Activated CD4-positive, CD25-positive, alpha-beta regulatory T cell treated with anti-CD3 and anti-CD28 coated beads, Interleukin-2, amount 50 U/mL, for 72 hours (primary cell): ENCODE data around the gene URB2.
"Not testable (repeated sequence)": the region's sequence is repeated elsewhere in the genome, so short reads cannot be mapped to it uniquely, and the experiment has no call there.

Source experiments
- DNase-seq: peaks from one replicate; pipeline ENCODE4 v3.0.0; 2021

The URB2 gene

DNA sequence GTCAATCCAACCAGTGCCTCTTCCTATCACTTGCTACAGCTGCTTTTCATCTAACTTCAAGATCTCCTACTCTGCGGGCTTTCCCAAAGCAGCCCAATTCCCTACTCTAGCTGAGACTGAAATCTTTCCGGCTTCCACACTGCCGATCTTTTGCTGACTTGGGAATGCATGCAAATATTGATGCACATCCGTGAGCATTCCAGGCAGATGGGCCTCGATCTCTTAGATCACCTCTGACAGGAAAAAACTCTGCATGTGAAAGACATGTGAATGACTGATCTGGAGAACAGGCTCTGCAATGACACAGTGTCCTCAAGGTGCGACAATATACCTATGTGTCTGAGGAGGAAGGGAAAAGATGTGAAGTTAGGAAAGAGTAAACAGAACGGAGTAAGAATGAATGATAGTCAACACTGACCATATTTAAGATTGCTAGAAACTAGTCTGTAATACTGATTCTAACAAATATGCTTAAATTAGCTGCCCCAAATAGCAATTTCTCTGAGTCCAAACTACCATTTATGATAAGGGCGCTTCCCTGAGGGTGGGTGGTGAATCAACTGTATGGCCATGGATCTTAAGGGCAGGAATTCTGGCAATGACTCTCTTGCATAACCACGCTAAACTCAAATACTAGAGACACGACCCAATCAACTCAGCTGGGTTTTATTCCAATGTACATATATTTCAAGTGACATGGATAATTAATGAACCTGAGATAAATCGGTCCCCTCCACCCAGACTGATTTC lies 8.5 kb upstream of the URB2 start:
- no peak for DNase-seq

GRCh38 chr1:229619002-229619401 lies 7.0 kb upstream of the URB2 start:
- no peak for DNase-seq

GRCh38 chr1:229619614-229620013 lies 6.4 kb upstream of the URB2 start:
- no peak for DNase-seq

DNA sequence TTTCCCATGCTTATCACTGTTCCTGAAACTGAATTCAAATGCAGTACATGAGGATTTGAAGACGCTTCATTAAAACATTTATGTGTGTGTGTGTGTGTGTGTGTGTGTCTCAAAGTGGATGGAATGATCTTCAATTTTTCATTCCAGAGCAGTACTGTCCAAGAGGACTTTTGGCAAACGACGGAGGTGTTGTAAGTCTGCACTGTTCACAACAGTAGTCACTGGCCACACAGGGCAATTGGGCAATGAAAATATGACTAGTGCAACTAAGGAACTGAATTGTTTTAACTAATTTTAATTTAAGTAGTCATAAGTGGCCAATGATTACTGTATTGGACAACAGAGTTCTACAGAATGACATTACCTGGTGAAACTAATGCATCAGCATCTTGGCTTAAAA lies 5.2 kb upstream of the URB2 start:
- DNase-seq = no peak

GRCh38 chr1:229621663-229622062 lies 4.4 kb upstream of the URB2 start:
- no peak for DNase-seq

- DNase-seq = not testable (repeated sequence)
Observed at GRCh38 chr1:229622641-229623120, 3.4 kb upstream of the URB2 start.

GRCh38 chr1:229623225-229623624 lies 2.8 kb upstream of the URB2 start:
- DNase-seq = no peak

- no peak for DNase-seq
Observed at GRCh38 chr1:229623838-229624237, 2.2 kb upstream of the URB2 start.

DNA sequence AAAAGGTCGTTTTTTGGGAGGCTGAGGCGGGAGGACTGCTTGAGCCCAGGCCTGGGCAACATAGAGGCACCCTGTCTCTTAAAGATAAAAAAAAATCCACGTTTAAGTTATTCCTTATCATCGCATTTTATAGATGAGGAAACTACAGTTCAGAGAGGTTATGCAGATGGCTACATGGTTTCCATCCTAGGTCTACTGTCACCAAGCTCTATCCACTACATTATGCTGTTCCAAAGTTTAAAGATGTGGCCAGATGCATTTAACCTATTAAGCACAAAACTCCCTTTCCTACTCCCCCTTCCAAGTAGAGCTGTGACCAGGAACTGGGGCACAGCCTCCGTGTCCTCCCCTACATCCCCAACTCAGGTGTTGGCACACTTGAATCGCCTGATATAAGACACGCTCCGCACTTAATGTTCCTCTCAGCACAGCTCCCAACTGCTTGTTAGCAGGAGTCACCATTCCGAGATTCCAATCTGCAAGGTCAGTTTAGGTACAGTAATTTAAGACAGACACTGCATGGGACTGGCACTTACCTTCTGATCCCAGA lies 1.5 kb upstream of the URB2 start:
- no peak for DNase-seq

DNA sequence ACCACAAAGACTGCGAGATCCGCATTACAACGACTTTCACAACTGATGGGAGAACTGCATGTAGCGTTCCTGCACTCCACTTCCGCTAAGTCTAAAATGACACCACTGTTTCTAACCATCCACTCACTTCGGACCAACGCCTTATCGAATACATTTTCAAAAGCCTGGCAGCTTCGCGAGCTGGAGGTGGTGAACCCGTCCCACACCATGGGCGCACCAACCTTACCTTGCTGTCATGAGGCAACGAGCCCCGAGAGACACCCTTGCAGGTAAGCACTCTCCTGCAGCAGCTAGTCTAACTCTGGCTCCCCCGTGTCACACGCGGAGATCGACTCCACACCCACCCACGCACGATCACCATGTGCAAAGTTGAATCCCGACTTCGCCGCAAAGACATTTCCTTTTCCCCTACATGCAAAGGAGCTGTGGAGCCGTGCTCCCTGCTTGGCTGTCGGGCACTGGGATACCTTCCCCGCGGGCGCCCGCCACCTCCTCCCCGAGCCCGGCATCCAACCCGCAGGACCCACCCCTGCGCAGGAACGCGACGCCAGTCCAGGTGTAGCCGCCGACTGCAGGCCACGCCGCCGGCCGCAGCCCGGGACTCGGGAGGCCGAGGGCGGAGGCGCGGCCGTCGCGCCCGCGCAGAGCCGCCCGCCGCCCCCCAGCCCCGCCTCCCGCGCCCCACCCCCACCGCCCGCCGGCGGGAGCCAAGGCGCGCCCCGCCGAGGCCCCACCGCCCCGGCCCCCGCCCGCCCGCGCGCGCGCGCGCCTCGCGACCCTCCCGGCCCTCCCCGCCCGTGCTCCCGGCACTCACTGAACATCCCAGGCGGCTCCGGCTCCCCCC lies 754 bp upstream of the URB2 start:
- peak; percentile 63 for DNase-seq

DNA sequence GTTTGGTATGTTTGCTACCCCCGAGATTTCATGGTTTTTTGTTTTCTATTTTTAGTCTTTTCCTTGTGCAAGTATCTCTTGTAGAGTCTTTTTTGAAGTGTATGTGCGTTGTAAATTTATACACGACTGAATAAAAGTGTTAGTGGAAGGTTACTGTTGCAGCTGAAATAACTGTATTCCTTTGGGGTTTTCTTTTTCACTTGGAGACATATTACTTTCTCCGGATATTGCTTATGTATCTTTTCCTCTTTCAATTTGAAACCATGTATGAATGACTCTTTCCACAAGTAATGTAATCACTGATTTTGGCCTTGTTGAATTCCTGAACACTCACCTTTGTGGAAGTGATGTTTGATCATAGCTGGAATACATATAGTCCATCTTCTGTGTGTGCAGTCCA lies 956 bp downstream of the URB2 start:
- DNase-seq = no peak

DNA sequence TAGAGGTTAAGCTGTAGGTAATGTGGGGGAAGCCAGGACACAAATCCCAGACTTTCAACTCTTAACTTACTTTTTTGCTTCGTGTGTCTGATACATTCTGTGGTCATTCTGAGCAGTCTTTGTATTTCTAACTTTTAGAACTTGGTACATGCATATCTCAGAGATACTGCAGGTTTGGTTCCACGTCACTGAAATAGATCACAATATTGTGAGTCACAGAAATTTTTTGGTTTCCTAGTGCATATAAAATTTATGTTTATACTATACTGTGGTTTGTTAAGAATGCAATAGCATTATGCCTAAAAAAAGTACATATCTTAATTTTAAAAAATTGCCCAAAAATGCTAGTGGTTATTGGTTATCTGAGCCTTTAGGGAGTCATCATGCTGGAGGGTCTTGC lies 3.2 kb downstream of the URB2 start:
- no peak for DNase-seq

DNA sequence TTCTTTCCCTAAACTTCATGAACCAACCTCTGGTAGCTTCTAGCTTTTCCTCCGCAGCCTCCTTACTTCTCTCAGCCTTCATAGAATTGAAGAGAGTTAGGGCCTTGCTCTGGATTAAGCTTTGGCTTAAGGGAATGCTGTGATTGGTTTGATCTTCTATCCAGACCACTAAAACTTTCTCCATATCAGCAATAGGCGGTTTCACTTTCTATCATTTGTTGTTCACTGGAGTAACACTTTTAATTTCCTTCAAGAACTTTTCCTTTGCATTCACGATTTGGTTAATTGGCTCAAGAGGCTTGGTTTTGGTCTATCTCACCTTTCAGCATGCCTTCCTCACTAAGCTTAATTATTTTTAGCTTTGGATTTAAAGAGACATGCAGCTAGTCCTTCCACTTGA lies 5.1 kb downstream of the URB2 start:
- no peak for DNase-seq

GRCh38 chr1:229631966-229632365 lies 5.9 kb downstream of the URB2 start:
- DNase-seq = no peak

DNA sequence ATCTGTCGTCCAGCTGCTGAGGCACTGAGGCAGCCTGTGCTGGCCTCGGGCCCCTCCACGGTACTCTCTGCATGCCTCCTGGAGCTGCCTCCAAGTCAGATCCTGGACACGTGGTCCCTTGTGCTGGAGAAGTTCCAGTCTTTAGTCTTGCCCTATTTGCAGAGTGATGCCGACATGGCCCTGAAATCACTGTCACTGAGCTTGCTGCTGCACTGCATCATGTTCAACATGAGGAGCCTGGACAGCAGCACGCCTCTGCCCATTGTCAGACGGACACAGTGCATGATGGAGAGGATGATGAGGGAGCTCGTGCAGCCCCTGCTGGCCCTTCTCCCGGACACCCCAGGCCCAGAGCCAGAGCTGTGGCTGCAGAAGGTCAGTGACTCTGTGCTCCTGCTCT lies 10.0 kb downstream of the URB2 start:
- DNase-seq = no peak

DNA sequence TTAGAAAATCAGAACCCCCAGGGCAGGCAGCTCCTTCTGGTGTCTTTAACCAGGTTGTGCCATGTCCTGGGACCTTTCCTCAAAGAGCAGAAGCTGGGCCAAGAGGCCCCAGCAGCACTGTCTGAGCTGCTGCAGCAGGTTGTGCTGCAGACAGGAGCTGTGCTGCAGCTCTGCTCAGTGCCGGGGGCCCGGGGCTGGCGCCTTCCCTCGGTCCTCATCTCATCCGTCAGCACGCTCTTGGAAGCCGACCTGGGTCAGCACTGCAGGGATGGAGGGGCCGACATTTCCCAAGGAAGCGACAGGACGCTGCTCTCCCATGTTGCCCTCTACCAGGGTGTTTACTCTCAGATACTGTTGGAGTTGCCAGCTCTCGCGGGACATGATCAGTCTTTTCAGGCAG lies 11.7 kb downstream of the URB2 start:
- no peak for DNase-seq

DNA sequence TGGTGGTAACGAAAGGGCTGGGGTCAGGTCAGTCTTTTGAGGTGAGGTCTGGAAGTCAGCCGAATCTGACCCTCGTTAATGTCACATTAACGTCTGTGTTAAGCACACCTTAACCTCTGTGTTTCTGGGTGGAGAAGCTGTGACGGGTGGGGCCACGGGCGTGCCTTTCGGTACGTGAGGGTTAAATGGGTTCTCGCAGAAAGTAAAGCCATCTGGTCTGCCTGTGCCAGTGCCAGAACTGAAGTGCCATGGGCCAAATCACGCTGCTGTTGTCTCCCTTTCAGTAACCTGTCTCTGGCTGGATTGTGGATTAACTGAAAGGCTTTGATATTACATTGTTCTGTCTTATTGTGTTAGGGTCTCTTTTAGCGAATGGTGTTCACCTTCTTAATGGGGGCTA lies 14.4 kb downstream of the URB2 start:
- no peak for DNase-seq

DNA sequence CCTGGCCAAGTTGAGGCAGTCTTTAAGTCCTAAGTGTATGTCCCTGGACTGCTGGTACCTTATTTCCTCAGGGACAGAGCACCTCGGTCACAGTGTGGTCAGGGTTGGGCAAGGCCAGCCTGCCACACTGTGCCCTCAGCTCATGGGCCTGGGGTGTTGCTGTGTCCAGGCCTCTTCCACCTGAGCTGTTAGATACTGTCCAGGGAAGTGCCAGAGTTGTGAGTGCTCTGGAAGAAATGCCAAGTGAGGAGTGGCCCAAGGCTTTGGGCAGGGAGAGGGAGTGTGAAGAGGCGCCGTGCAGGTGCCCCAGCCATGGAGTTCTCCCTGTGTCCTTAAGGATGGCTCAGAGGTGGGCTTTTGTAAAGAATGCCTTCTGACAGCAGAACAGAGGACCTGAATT lies 15.3 kb downstream of the URB2 start:
- DNase-seq = no peak

DNA sequence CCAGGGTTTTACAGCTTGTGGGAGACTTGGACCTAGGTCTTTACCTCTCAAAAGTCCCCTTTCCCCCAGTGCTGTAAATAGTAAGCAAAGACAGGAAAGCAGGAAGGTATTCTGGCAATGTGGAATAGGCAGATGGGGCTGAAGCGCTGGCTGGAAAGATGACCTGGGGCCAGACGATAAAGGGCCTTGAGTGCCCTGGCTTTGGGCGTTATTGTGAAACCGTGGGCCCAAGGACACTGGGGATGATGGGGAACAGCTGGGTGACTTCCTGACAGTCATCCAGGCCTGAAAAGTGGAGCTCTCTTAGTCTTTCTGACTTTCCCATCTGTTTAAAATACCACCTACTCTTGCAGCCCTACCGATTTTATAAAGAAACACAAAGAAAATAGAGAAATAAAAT lies 16.3 kb downstream of the URB2 start:
- DNase-seq = no peak

DNA sequence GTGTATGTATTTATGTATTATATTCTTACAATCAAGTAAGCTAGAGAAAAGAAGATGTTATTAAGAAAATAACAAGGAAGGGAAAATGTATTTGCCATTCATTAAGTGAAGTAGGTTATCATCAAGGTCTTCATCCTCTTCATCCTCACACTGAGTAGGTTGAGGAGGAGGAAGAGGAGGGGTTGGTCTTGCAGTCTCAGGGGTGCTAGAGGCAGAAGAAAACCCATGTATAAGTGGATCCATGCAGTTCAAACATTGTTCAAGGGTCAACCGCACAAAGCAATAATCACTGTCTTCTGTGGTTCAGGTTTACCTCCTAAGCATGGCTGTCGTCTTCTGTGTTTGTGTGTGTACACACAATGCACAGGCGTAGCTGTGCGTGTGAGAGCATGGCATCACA lies 16.9 kb downstream of the URB2 start:
- DNase-seq = no peak

DNA sequence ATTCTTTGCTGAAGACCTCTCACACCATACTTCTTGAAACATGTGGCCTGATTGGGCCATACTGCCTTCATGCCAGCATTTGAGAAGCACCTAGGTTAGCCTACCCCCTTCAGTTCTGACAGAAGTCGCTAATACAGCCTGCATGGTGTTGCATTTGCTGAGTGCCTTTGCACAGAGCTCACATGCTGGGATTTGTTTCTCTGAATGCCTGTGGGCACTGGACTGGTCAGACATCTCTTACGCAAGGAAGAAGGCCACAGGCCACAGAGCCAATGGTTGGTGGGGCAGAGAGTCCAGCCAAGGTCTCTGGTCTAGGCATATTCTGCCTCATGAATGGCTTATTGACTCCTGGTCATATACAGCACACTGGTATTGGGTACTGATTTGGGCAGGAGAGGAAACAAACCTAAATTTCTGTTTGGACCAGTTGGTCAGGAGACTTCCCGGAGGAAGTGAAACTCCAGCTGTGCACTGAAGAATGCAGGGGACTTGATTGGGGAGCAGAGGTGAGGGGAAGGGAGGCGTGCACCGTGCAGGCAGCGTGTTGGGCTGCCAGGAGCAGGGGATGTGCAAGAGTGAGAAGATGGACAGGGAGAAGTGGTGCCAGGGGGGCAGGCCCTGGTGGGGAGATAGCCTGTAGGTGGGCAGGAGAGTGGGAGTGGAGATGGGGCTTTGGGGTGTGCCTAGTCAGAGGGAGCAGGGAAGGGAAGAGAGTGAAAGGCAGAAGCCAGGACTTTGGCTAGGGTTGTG lies 18.1 kb downstream of the URB2 start:
- DNase-seq = no peak

DNA sequence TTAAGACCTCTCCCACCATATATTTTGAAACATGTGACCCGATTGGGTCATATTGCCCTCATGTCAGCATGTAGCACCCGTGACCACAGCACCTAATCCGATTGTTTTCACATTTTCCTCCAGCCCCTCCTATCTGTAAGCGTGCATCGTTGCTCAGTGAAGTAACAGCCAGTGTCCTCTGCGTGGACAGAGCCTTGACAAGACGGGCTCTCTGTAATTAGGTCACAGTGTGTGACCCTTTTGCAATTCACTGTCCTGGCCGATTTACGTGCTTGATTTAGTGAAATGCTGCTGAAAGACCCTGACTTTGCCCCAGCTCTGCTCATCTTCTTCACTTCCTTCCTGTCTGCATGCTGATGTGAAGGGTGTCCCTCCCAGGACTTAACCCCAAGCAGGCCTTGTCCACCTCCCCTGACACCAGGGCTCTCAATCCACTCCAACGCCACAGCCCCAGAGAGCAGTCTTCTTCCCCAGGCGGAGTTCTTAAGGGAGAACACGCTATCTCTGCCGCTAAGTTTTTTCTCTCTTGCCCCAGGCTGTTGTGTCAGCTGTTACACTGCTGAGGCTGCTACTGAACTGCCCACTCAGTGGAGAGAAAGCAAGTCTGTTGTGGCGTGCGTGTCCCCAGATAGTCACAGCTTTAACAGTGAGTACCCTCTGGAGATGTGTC lies 19.4 kb downstream of the URB2 start:
- no peak for DNase-seq

DNA sequence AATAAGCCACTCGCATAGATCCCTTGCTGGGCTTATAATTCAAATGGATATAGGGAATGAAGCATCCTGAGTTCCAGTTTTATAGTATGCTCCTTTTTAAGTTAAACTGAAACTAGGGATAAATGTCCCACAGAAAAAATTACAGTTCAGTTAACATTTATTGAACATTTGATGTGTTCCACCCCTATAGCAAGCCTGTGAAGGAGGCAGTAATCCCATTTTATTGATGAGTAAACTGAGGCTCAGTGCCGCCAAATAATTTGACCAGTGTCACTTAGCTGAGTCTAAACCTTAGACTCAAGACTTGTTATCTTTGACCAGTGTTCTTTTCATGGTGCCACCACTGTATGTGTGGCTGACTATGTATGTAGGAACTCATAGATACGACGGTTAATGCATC lies 22.4 kb downstream of the URB2 start:
- DNase-seq = no peak
